ENCODE measurements around the gene RNASEH2A. TPM values are rescaled to one million over a fixed set of nuclear protein-coding genes. Genes with fewer than 3 reads are reported as not detected.

Gene RNASEH2A
- total and polyA plus RNA-seq, 2 of the 13 experiments (the other 11 are each of a cell fraction or from before 2014, with no cell fraction given) = 25.1 to 35.8 TPM

DNA sequence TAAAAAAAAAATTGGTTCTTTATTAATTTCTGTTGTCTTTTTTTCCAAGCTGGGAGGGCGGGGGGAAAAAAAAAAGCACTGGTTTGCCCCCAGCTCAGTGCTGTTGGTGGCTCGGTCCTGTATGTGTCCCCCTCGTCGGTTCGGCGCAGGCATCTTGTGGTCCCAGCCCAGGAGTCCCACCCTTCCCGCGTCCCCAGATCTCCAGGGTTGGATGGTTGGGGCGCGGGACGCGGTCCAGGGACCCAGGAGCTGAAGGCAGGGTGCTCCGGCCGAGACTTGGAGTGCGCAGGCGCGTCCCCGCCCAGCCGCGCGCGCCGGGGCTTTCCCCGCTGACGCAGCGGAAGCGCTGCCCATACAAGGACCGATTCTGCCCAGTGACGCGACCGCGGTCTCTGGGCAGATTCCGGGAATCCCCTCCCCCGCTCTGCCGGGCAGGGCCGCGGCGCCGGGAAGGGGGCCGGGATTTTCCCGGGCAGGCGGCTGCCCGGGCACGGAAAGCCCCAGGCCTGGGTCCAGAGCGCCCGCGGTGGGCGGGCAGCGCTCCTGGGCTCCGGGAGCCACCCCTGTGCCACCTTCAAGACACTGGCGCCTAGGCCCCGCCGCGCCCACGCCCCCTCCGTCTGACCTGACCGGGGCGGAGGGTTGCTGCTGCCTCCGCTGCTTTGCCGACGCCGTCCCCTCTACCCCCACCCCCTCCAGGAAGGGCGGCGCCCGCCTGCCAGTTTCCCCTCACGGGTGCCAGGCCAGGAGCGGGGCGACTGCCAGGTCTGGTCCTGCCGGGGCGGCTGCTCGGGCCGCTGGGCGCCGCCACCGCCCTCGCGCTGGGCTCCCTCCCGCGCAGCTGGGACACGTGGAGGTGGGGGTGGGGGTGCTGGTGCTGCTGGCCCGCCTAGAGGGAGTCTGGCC lies 12.8 kb upstream of the RNASEH2A start (continued):
- TF ChIP-seq KAT7 (CRISPR knock-in tag; IDR thresholded peaks at IDR 0.05; ENCODE audit: borderline replicate concordance) = no peak
- TF ChIP-seq, protein P1, sequence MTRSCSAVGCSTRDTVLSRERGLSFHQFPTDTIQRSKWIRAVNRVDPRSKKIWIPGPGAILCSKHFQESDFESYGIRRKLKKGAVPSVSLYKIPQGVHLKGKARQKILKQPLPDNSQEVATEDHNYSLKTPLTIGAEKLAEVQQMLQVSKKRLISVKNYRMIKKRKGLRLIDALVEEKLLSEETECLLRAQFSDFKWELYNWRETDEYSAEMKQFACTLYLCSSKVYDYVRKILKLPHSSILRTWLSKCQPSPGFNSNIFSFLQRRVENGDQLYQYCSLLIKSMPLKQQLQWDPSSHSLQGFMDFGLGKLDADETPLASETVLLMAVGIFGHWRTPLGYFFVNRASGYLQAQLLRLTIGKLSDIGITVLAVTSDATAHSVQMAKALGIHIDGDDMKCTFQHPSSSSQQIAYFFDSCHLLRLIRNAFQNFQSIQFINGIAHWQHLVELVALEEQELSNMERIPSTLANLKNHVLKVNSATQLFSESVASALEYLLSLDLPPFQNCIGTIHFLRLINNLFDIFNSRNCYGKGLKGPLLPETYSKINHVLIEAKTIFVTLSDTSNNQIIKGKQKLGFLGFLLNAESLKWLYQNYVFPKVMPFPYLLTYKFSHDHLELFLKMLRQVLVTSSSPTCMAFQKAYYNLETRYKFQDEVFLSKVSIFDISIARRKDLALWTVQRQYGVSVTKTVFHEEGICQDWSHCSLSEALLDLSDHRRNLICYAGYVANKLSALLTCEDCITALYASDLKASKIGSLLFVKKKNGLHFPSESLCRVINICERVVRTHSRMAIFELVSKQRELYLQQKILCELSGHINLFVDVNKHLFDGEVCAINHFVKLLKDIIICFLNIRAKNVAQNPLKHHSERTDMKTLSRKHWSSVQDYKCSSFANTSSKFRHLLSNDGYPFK (CRISPR knock-in tag; IDR thresholded peaks at IDR 0.05; ENCODE audit: borderline replicate concordance) = no peak; the same call in 1 of the 2 replicates
- TF ChIP-seq ZNF605 (CRISPR knock-in tag; IDR thresholded peaks at IDR 0.05) = no peak; the same call in 1 of the 2 replicates
- peak; percentile 31; the same call in 1 of the 2 replicates for TF ChIP-seq ZBTB8A (CRISPR knock-in tag; IDR thresholded peaks at IDR 0.05; ENCODE audit: borderline replicate concordance, low read depth)
- TF ChIP-seq ZNF75D (CRISPR knock-in tag; IDR thresholded peaks at IDR 0.05; ENCODE audit: borderline replicate concordance) = no peak
- peak; percentile 81 for TF ChIP-seq RBM39 (IDR thresholded peaks at IDR 0.05; ENCODE audit: low read depth, low read length, poor library complexity, severe bottlenecking)
- TF ChIP-seq ZNF784 (CRISPR knock-in tag; IDR thresholded peaks at IDR 0.05; ENCODE audit: borderline replicate concordance) = no peak
- TF ChIP-seq PATZ1 (CRISPR knock-in tag; IDR thresholded peaks at IDR 0.05) = peak; percentile 64
- TF ChIP-seq HBP1 (CRISPR knock-in tag; IDR thresholded peaks at IDR 0.05; ENCODE audit: low read depth) = peak; percentile 79; the same call in 1 of the 2 replicates
- peak; percentile 91; the same call in 1 of the 2 replicates for TF ChIP-seq NFKBIZ (CRISPR knock-in tag; IDR thresholded peaks at IDR 0.05)
- peak; percentile 87 for TF ChIP-seq BCL3 (CRISPR knock-in tag; IDR thresholded peaks at IDR 0.05)
- TF ChIP-seq ESRRA (CRISPR knock-in tag; IDR thresholded peaks at IDR 0.05; ENCODE audit: low read depth) = no peak; the same call in 1 of the 2 replicates
- TF ChIP-seq ZNF232 (CRISPR knock-in tag; IDR thresholded peaks at IDR 0.05; ENCODE audit: borderline replicate concordance) = no peak
- TF ChIP-seq TBL1XR1 (IDR thresholded peaks at IDR 0.05; ENCODE audit: borderline replicate concordance, low read length, partially characterized antibody) = no peak
- TF ChIP-seq ZNF839 (CRISPR knock-in tag; IDR thresholded peaks at IDR 0.05; ENCODE audit: borderline replicate concordance) = no peak
- TF ChIP-seq MAFK (conservative IDR thresholded peaks at IDR 0.05 in 1 of 2, IDR thresholded peaks at IDR 0.05 in 1 of 2; ENCODE audit: low read length in 2 of 2) = no peak; a peak in 1 of 4 replicates
- TF ChIP-seq ZNF160 (CRISPR knock-in tag; IDR thresholded peaks at IDR 0.05) = peak; percentile 12; the same call in 1 of the 2 replicates
- TF ChIP-seq ZBTB38 (CRISPR knock-in tag; IDR thresholded peaks at IDR 0.05) = 0 out of 2 replicates have a peak, but pooled peaks have one; percentile 22
- TF ChIP-seq ZSCAN9 (CRISPR knock-in tag; IDR thresholded peaks at IDR 0.05; ENCODE audit: borderline replicate concordance) = peak; percentile 41; the same call in 1 of the 2 replicates
